Hepatocyte (in vitro differentiated cells): ENCODE measurements around the gene GPR3.

ENCODE experiments used
- EZH2 ChIP-seq: fragments of 200-600 bp; sonication (generic); IDR thresholded peaks from 2 replicates; pipeline ENCODE4 v1.6.1; 2016; ENCODE audit warnings: antibody characterized with exemption, mild to moderate bottlenecking, borderline replicate concordance
- TF ChIP-seq, protein P1 (sequence below): fragments of 200-600 bp; sonication (generic); IDR thresholded peaks from 2 replicates; pipeline ENCODE4 v1.5.1; 2016; ENCODE audit warnings: antibody characterized with exemption, mild to moderate bottlenecking; ENCODE audit not compliant: poor library complexity

DNA sequence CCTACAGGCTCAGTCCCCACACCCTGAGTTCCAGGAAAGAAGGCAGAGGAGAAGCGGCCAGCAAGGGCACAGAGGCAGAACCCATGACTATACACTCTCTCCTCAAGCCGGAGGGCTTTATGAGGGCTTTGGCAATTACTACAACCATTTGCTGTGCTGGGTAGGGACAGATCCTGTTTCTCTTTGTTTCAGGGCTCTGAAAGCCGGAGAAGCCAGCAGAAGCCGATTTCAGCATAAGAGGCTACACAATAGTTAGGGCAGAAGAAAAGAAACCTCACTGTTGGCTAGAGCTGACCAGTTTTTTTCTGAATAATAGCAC is 13.9 kb downstream of the GPR3 start:
- TF ChIP-seq, protein P1, sequence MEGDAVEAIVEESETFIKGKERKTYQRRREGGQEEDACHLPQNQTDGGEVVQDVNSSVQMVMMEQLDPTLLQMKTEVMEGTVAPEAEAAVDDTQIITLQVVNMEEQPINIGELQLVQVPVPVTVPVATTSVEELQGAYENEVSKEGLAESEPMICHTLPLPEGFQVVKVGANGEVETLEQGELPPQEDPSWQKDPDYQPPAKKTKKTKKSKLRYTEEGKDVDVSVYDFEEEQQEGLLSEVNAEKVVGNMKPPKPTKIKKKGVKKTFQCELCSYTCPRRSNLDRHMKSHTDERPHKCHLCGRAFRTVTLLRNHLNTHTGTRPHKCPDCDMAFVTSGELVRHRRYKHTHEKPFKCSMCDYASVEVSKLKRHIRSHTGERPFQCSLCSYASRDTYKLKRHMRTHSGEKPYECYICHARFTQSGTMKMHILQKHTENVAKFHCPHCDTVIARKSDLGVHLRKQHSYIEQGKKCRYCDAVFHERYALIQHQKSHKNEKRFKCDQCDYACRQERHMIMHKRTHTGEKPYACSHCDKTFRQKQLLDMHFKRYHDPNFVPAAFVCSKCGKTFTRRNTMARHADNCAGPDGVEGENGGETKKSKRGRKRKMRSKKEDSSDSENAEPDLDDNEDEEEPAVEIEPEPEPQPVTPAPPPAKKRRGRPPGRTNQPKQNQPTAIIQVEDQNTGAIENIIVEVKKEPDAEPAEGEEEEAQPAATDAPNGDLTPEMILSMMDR: no peak
- TF ChIP-seq EZH2: no peak
